K562 (cell line): Measurements from ENCODE around the gene KLHL20. TPM values are rescaled to one million over a fixed set of nuclear protein-coding genes. Genes with fewer than 3 reads are reported as not detected.

ENCODE experiments used
- BRCA1 ChIP-seq, 2 experiments: fragments of 450-650 bp in 1 of 2; sonication (generic) in 1 of 2; formaldehyde crosslinking in 1 of 2; IDR thresholded peaks; 2 replicates each; pipeline versions ENCODE4 v1.5.0 to v1.6.1; 2017 to 2020; ENCODE audit warnings: mild to moderate bottlenecking in 1 of 2, missing genetic modification reagents in 1 of 2
- CBFA2T3 ChIP-seq: fragments of 450-650 bp; IDR thresholded peaks from 2 replicates; pipeline ENCODE4 v1.6.1; 2017
- DACH1 ChIP-seq: fragments of 450-650 bp; IDR thresholded peaks from 2 replicates; pipeline ENCODE4 v1.6.1; 2018; ENCODE audit not compliant: partially characterized antibody
- E2F3 ChIP-seq: fragments of 250-450 bp; sonication (Bioruptor Pico); IDR thresholded peaks from 2 replicates; pipeline ENCODE4 v1.4.0; 2020; ENCODE audit warnings: mild to moderate bottlenecking
- FOXK1 ChIP-seq: sonication (generic); formaldehyde crosslinking; IDR thresholded peaks from 2 replicates; pipeline ENCODE4 v1.8.0; 2022; ENCODE audit warnings: missing genetic modification reagents, mild to moderate bottlenecking, borderline replicate concordance
- GATAD2A ChIP-seq: fragments of 450-650 bp; IDR thresholded peaks from 2 replicates; pipeline ENCODE4 v1.6.1; 2017
- HEY1 ChIP-seq: fragments of 250-450 bp; sonication (Bioruptor Pico); IDR thresholded peaks from 2 replicates; pipeline ENCODE4 v1.5.0; 2020; ENCODE audit warnings: mild to moderate bottlenecking, moderate library complexity, borderline replicate concordance
- KLF6 ChIP-seq: fragments of 250-450 bp; sonication (Bioruptor Pico); IDR thresholded peaks from 2 replicates; pipeline ENCODE4 v1.4.0; 2020; ENCODE audit warnings: mild to moderate bottlenecking, moderate library complexity, borderline replicate concordance
- L3MBTL2 ChIP-seq: fragments of 450-650 bp; IDR thresholded peaks from 2 replicates; pipeline ENCODE4 v1.6.1; 2016; ENCODE audit warnings: mild to moderate bottlenecking, moderate library complexity
- MYBL2 ChIP-seq, 2 experiments: fragments of 450-650 bp in 1 of 2; sonication (generic) in 1 of 2; formaldehyde crosslinking in 1 of 2; IDR thresholded peaks; 2 replicates each; pipeline versions ENCODE4 v1.6.1 to v1.8.1; 2017 to 2022; ENCODE audit warnings: borderline replicate concordance in 1 of 2, inconsistent platforms in 1 of 2, low read depth in 1 of 2, mild to moderate bottlenecking in 1 of 2, missing genetic modification reagents in 1 of 2, moderate library complexity in 1 of 2
- MYNN ChIP-seq, 2 experiments: sonication (generic); formaldehyde crosslinking in 1 of 2; IDR thresholded peaks; 2 replicates each; pipeline versions ENCODE4 v1.5.0 to v1.6.1; 2016 to 2020; ENCODE audit warnings: antibody characterized with exemption in 1 of 2, missing genetic modification reagents in 1 of 2
- RBM22 ChIP-seq: fragments of 200-400 bp; formaldehyde crosslinking; IDR thresholded peaks from 2 replicates; pipeline ENCODE4 v1.6.1; 2018; ENCODE audit warnings: low read length, low read depth; ENCODE audit not compliant: poor library complexity, severe bottlenecking
- RFX7 ChIP-seq: fragments of 250-450 bp; sonication (Bioruptor Pico); IDR thresholded peaks from 2 replicates; pipeline ENCODE4 v1.5.1; 2021; ENCODE audit warnings: mild to moderate bottlenecking
- SP1 ChIP-seq: sonication (generic); formaldehyde crosslinking; IDR thresholded peaks from 2 replicates; pipeline ENCODE4 v1.8.1; 2022; ENCODE audit warnings: mild to moderate bottlenecking, missing genetic modification reagents
- SP2 ChIP-seq: IDR thresholded peaks from 2 replicates; pipeline ENCODE4 v1.6.1; 2011; ENCODE audit warnings: mild to moderate bottlenecking, low read depth, low read length, moderate library complexity; ENCODE audit not compliant: poor library complexity, severe bottlenecking; ENCODE audit errors: extremely low read depth
- SUPT5H ChIP-seq: fragments of 450-650 bp; IDR thresholded peaks from 2 replicates; pipeline ENCODE4 v1.6.1; 2016
- TOE1 ChIP-seq, 2 experiments: fragments of 450-650 bp in 1 of 2; sonication (generic) in 1 of 2; formaldehyde crosslinking in 1 of 2; IDR thresholded peaks; 2 replicates each; pipeline versions ENCODE4 v1.7.1 to v1.8.0; 2016 to 2022; ENCODE audit warnings: borderline replicate concordance in 2 of 2, mild to moderate bottlenecking in 2 of 2, antibody characterized with exemption in 1 of 2, inconsistent platforms in 1 of 2, low read depth in 1 of 2, missing genetic modification reagents in 1 of 2, moderate library complexity in 1 of 2
- U2AF2 ChIP-seq: fragments of 200-400 bp; formaldehyde crosslinking; optimal IDR thresholded peaks from 2 replicates; pipeline ENCODE3; 2017; ENCODE audit warnings: low read depth, mild to moderate bottlenecking, low read length
- ZBTB26 ChIP-seq: fragments of 450-650 bp; formaldehyde crosslinking; IDR thresholded peaks from 2 replicates; pipeline ENCODE4 v1.4.0; 2022; ENCODE audit warnings: missing genetic modification characterization
- ZEB2 ChIP-seq: fragments of 450-650 bp; IDR thresholded peaks from 2 replicates; pipeline ENCODE4 v1.6.1; 2016
- ZKSCAN3 ChIP-seq: fragments of 250-450 bp; sonication (Bioruptor Pico); IDR thresholded peaks from 2 replicates; pipeline ENCODE4 v1.4.0; 2020
- ZNF140 ChIP-seq: fragments of 250-450 bp; sonication (Bioruptor Pico); IDR thresholded peaks from 2 replicates; pipeline ENCODE4 v1.8.0; 2021; ENCODE audit warnings: moderate library complexity, mild to moderate bottlenecking, inconsistent platforms
- ZNF24 ChIP-seq: fragments of 450-650 bp; IDR thresholded peaks from 2 replicates; pipeline ENCODE4 v1.6.1; 2016
- ZNF57 ChIP-seq: fragments of 450-650 bp; formaldehyde crosslinking; IDR thresholded peaks from 2 replicates; pipeline ENCODE4 v1.4.0; 2020; ENCODE audit warnings: mild to moderate bottlenecking, moderate library complexity
- ZNF780A ChIP-seq: fragments of 250-450 bp; sonication (Bioruptor Pico); IDR thresholded peaks from 2 replicates; pipeline ENCODE4 v1.5.0; 2021; ENCODE audit warnings: mild to moderate bottlenecking
- ZSCAN29 ChIP-seq: fragments of 450-650 bp; IDR thresholded peaks from 2 replicates; pipeline ENCODE4 v1.6.1; 2017
- polyA plus RNA-seq, 8 experiments: library from polyadenylated mRNA; depleted of rRNA in 4 of 8; stranded (reverse) in 5 of 8; unstranded in 3 of 8; fragments of >200 nt; fragmentation: Nextera tagmentation in 2 of 8; fragmentation: Illumina TruSeq in 1 of 8; extraction: Ambion mirVana in 2 of 8; extraction: Trizol in 1 of 8; gene quantifications; 2 replicates each; pipeline versions ENCODE4 v1.2.1 to v1.2.3, GENCODE V29; 2011 to 2014; ENCODE audit warnings: inconsistent platforms in 1 of 8, missing spikeins in 1 of 8
- total RNA-seq, 7 experiments: library from RNA; depleted of rRNA in 6 of 7; stranded (reverse); fragments of >200 nt in 6 of 7; fragmentation: Illumina TruSeq in 2 of 7; extraction: Trizol in 2 of 7; gene quantifications; 2 replicates each; pipeline versions ENCODE4 v1.2.1 to v1.2.3, GENCODE V29; 2011 to 2021; ENCODE audit warnings: low replicate concordance in 1 of 7
- TF ChIP-seq, protein P1 (sequence below): fragments of 250-450 bp; sonication (Bioruptor Pico); IDR thresholded peaks from 2 replicates; pipeline ENCODE4 v1.8.0; 2021; ENCODE audit warnings: moderate library complexity, mild to moderate bottlenecking, inconsistent platforms
- TF ChIP-seq, protein P2 (sequence below): IDR thresholded peaks from 3 replicates; pipeline ENCODE4 v1.6.1; 2011; ENCODE audit warnings: borderline replicate concordance, mild to moderate bottlenecking; ENCODE audit not compliant: insufficient read length, insufficient read depth

KLHL20 gene
- total and polyA plus RNA-seq, 9 of the 15 experiments (the other 6 are each of a cell fraction or from before 2014, with no cell fraction given) = 8.9 to 23.2 (median 16.8) TPM

DNA sequence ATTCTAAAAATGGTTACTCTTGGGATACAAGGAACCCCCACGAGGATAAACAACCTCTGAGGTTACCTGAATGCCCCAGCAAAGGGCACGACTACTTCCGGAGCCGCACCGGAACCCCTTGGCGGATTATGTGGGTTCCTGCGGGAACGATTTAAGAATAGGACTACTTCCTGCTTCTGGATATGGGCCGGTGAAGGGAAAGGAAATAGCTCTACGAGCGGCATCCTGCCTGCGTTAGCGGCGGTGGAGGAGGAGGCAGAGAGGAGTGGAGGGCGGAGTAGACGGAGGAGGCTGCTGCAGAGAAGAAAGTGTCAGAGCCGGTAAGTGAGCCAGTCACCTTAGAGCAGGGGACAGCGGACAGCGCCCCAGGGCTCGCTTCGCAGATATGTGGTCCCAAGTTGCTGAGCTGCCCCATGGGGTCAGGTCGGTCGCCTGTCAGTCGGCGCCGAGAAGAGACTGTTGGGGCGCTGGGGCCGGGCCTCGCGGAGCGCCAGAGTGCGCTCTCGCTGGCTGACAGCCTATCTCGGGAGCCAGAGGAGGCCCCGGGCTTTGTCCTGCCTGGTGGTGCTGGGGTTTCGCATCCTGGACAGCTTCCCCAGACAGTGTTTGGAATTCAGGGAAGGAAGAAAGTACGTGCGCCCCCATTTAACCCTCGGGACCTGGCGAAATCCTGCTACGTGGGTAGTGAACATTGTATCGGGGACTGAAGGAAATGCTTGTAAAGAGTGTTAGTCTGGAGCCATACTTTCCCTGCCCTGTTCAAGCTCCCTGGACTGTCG lies at the start of gene KLHL20 (continued):
- peak; percentile 61; the same call in 1 of the 2 replicates for TF ChIP-seq ZNF57 (CRISPR knock-in tag)
- TF ChIP-seq E2F3 = peak; percentile 54; the same call in 1 of the 2 replicates
- TF ChIP-seq ZKSCAN3 (CRISPR knock-in tag) = no peak
- 0 out of 2 replicates have a peak, but pooled peaks have one; percentile 35 for TF ChIP-seq KLF6
- peak; percentile 91 for TF ChIP-seq SP1
- peak; percentile 83; the same call in 1 of the 2 replicates for TF ChIP-seq HEY1 (CRISPR knock-in tag)
- no peak for TF ChIP-seq BRCA1 (IDR thresholded peaks at IDR 0.05)
- no peak for TF ChIP-seq BRCA1 (CRISPR knock-in tag; IDR thresholded peaks at IDR 0.05)
- TF ChIP-seq, protein P1, sequence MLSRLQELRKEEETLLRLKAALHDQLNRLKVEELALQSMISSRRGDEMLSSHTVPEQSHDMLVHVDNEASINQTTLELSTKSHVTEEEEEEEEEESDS = no peak
- TF ChIP-seq, protein P2, sequence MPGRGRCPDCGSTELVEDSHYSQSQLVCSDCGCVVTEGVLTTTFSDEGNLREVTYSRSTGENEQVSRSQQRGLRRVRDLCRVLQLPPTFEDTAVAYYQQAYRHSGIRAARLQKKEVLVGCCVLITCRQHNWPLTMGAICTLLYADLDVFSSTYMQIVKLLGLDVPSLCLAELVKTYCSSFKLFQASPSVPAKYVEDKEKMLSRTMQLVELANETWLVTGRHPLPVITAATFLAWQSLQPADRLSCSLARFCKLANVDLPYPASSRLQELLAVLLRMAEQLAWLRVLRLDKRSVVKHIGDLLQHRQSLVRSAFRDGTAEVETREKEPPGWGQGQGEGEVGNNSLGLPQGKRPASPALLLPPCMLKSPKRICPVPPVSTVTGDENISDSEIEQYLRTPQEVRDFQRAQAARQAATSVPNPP = no peak
- TF ChIP-seq ZNF780A (CRISPR knock-in tag) = no peak
- TF ChIP-seq MYNN (IDR thresholded peaks at IDR 0.05) = 0 out of 2 replicates have a peak, but pooled peaks have one; percentile 62
- TF ChIP-seq MYNN (CRISPR knock-in tag; IDR thresholded peaks at IDR 0.05) = no peak
- no peak for TF ChIP-seq U2AF2
- no peak for TF ChIP-seq SP2
- TF ChIP-seq SUPT5H = peak; percentile 99
- TF ChIP-seq CBFA2T3 = 0 out of 2 replicates have a peak, but pooled peaks have one; percentile 39
- TF ChIP-seq ZNF140 (CRISPR knock-in tag) = no peak
- TF ChIP-seq RBM22 = no peak
- no peak; the same call in 1 of the 2 replicates for TF ChIP-seq ZSCAN29
- TF ChIP-seq RFX7 (CRISPR knock-in tag) = no peak
- TF ChIP-seq MYBL2 (IDR thresholded peaks at IDR 0.05; ENCODE audit: low read depth) = peak; percentile 66; the same call in 1 of the 2 replicates
- TF ChIP-seq MYBL2 (CRISPR knock-in tag; IDR thresholded peaks at IDR 0.05; ENCODE audit: borderline replicate concordance) = no peak
- TF ChIP-seq ZBTB26 (CRISPR knock-in tag) = peak; percentile 87
- peak; percentile 85 for TF ChIP-seq ZNF24
- no peak for TF ChIP-seq DACH1
- TF ChIP-seq FOXK1 (CRISPR knock-in tag) = peak; percentile 96
- peak; percentile 89 for TF ChIP-seq GATAD2A
- TF ChIP-seq ZEB2 = peak; percentile 99
- TF ChIP-seq TOE1 (IDR thresholded peaks at IDR 0.05; ENCODE audit: borderline replicate concordance) = peak; percentile 90
- TF ChIP-seq TOE1 (CRISPR knock-in tag; IDR thresholded peaks at IDR 0.05; ENCODE audit: borderline replicate concordance, low read depth) = peak; percentile 21; the same call in 1 of the 2 replicates
- TF ChIP-seq L3MBTL2 = peak; percentile 84
